HG02885 (cell line): Measurements from ENCODE around the gene GATAD2B.
A peak's percentile ranks its signal among the peaks of the same experiment; 100 is the strongest.

Source experiments
- ATAC-seq: cut with Tn5 transposase; IDR thresholded peaks from one replicate; pipeline ENCODE4 v1.9.1; 2021; ENCODE audit warnings: mild to moderate bottlenecking; ENCODE audit not compliant: unreplicated experiment, poor library complexity

Gene GATAD2B

DNA sequence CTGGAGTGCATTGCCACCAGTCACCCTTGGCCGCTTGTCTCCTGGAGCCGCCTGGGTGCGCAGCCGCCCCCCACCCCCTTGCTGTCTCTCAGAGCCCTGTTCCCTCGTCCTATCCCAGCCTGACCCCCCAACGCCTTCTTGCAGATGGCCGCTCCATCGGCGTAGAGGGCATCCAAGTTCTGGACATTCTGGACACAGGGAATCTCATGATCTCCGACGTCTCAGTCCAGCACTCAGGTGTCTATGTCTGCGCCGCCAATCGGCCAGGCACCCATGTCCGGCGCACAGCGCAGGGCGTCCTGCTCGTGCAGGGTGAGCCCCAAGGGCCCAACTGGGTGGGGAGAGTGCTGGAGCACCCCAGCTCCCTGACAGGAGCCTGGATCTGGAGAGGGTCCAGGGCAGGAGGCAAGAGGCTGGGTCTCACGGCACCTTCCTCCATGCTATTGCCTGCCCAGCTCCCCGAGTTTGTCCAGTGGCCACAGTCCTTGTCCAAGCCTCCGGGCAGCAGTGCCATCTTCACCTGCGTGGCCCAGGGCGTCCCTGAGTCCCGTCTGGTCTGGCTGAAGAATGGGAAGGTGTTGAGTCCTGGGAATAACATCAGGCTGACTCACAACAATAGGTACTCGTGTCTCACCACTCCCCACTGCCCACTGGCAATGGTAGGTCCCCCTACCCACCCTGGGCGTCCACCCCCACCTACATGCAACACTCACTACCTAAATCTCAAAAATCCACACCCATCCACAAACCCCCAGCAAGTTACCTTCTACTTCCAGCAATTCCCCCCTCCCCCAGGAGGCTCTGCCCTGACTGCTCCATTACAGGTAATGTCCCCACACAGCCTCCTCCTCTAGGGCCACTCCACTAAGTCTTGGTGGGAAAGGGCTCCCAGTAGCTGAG is 123.0 kb downstream of the GATAD2B start:
- no peak for ATAC-seq

GRCh38 chr1:153799016-153799415 is 123.8 kb downstream of the GATAD2B start:
- no peak for ATAC-seq

- ATAC-seq, result no peak
Measured at GRCh38 chr1:153798468-153798780, 124.3 kb downstream of the GATAD2B start.

DNA sequence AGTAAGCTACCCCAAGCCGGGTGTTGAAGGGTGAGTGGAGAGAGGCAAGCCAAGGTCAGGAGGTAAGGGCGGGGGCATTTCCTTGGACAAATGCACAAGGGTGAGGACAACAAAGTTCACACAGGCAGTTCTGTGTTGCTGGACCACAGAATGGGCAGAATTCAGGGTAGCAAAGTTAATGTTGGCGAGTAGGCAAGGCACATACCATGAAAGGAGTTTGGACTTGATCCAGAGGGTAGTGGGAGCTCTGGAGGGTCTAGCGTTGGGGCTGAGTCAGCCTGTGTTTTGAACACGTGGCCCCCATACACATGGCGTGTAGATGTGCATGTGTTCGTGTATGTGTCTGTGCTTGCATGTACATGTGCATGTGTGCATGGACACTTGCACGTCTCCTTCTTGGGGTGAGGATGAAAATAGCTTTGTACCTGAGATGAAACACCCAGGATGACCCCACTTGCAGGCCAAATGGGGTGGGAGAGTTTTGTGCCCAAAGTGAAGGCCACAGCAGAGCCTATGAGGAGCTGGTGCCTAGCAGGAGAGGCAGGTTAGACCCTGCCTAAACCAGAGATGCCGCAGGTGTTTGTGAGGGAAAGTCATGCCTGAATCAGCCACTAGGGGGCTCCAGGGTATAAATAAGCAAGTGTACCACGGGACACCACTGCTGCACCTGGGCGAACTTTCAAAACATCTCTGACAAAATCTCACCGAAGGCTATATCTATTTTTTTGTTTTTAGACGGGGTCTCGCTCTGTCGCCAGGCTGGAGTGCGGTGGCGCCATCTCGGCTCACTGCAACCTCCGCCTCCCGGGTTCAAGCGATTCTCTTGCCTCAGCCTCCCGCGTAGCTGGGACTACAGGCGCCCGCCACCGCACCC is 125.7 kb downstream of the GATAD2B start:
- ATAC-seq, result peak; percentile 68

DNA sequence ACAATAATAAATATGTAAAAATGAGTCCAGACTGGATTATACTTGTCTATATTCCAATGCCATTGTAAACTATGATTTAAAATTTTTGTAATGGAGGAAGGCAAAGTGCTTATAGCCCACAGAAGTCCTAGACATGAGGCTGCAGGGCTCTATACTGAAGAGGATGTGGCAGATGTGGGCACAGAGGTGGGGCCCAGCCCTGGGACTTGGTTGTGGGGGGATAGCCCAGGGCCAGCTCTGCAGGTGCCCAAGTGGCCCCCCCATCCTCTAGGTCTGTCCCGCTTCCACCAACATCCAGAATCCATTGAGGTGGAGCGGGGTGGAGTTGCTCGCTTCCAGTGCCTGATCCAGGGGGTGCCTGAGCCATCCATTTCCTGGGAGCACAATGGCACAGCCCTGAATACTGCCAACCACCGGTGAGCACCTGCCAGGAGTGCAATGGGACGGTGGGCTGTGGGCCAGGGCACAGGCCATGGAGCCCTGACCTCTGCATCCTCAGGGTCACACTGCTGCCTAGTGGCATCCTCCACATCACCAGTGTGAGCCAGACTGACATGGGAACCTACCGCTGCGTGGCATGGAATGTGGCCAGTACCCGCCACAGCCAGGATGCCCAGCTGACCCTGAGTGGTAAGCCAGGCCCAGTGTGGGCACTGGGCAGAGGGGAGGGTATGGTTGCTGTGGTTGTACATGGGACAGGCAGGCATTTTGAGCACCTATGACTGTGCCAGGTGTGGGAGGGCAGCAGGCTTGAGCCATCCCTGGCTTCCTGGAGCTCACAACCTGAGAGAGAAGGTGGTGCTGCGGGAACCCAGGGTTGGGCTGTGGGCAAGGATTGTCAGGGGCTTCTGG is 126.6 kb downstream of the GATAD2B start:
- no peak for ATAC-seq

- no peak for ATAC-seq
Measured at GRCh38 chr1:153795330-153795837, 127.4 kb downstream of the GATAD2B start.

DNA sequence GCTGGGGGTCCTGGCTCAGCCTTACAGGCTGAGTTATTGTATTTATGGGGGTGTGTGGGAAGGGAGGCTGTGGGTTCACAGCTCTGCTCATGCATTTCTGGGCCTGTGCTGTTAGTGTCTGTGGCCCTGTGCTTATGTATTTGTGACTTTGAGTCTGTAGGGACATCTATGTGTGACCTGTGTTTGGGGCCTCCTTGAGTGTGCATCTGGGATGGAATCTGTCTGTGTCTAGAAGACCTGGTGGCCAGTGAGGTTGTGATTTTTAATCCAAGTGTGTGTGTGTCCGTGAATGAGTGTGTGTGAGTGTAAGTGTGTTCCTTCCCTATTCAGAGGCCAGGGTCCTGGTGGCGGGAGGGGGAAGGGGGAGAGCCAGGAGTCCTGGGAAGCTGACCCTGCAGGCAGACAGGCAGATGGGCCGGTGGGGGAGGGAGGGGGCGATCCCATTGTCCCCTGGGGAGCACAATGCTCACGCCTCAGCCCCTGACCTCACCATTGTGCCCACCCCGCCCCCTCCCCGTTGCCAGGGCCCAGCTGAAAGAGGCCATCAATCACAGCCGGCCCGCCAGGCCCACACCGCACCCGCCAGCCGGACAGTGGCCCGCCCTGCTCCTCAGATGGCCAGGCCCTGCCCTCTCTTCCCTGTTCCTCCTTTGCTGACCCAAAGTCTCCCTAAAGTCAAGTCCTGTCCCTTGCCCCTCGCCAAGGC is 128.0 kb downstream of the GATAD2B start:
- ATAC-seq, result no peak

DNA sequence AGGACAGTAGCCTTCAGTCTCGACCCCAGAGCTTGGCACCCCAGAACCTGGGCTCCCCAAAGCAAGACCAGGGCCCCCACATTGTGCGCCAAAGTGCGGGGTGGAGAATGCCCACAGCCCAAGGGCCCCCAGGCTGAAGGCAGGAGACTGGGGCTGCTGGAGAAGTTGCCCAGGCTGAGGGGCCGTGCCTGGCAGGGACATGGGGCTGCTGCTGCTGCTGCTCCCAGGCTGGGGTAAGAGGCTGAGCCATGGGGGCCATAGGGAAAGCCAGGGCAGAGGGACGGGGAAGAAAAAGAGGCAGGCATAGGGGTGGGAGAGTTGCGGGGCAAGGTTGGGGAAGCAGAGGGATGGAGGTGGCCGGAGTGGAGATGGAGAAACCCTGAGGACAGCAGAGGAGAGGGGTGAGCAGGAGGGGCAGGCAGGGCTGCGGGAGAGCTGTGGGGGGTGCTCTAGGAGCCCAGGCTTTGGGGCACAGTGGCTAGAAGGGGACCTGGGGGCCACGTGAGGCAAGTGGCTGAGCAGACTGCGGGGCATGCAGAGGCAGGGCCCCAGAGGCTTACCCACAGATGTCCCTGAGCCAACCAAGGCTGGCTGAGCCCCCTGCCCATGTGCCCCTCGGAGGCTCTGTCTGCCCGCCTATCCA is 128.7 kb downstream of the GATAD2B start:
- no peak for ATAC-seq

DNA sequence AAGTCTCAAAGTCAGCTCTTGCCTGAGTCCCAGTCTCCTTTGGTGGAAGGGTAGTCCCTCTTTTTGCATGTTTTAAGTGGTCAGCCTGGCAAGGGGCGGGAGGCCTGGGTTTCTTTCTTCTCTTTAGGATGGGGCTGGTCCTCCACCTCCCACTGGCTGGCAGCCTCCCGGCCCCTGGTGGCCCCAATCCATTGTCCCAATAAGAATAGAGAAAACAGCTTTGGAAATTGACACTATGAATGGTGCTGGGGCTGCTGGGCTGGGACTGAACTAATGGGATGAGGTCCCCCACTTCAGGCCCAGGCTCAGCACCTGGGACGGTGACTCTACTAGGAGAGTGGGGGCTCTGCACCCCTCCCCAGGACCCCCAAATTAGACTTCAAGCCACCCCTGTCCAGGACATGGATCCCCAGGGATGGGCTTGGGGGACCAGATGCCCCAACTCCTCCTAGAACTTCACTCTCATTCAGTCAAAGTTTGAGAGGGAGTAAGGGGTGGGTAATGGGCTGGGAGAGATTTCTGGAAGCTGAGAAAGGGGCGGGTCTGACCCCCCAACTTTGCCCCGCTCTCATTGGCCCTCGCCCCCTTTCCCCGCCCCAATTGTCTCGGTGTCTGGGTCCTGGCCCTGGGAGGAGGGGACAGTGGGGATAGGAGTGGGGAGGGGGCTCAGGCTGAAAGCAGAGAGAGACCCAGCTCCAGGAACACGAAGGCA is 129.4 kb downstream of the GATAD2B start:
- ATAC-seq, result no peak

- ATAC-seq, result no peak
Measured at GRCh38 chr1:153792631-153793041, 130.1 kb downstream of the GATAD2B start.

- peak; percentile 5 for ATAC-seq
Measured at GRCh38 chr1:153791648-153792253, 131.0 kb downstream of the GATAD2B start.

GRCh38 chr1:153790966-153791647 is 131.7 kb downstream of the GATAD2B start:
- ATAC-seq, result peak; percentile 81

DNA sequence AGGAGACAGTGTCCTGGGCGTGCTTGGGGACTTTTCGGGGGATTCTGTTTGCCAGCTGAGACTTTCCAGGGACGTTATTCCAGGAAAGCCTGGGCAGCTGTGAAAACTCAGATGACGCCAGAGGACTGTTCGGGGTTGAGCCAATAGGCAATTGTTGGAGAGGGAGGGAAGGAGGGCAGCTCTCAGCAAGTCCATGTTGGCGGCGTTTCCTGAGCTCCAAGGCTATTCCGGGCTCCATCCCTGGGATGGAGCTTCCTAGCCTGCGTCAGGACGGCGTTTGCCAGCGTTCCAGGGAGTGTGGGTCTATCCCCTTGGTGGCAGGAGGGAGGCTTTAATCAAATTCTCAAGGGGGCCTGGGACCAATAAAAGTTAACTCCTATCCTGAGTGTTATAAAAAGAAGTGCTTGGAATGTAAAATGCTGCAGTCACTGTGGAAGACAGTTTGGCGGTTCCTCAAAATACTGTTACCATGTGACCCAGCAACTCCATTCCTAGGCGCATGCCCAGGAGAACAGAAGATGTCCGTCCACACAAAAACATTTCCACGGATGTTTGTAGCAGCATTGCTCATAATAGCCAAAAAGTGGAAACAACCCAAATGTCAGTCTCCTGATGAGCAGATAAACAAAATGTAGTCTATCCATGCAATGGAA is 132.3 kb downstream of the GATAD2B start:
- no peak for ATAC-seq

DNA sequence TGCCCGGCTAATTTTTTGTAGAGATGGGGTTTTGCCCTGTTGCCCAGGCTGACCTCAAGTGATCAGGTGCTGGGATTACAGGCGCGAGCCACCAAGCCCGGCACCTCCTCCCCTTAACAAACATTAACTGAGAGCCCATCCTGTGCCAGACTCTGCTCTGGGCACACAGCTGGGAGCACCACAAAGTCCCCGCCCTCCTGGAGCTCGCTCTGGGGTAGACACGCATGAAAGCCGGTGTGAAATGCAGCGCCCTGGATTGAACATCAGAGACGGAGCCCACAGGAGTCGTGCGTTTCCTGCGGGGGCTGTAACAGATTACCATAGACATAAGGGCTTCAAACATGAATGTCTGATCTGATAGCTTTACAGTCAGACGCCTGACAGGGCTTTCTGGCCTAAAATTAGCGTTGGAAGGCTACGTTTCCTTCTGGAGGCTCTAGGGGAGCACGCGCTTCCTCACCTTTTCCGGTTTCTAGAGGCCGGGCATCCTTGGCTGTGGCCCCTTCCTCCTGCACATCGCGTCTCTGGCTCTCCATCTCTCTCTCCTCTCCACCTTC is 133.2 kb downstream of the GATAD2B start:
- ATAC-seq, result no peak

DNA sequence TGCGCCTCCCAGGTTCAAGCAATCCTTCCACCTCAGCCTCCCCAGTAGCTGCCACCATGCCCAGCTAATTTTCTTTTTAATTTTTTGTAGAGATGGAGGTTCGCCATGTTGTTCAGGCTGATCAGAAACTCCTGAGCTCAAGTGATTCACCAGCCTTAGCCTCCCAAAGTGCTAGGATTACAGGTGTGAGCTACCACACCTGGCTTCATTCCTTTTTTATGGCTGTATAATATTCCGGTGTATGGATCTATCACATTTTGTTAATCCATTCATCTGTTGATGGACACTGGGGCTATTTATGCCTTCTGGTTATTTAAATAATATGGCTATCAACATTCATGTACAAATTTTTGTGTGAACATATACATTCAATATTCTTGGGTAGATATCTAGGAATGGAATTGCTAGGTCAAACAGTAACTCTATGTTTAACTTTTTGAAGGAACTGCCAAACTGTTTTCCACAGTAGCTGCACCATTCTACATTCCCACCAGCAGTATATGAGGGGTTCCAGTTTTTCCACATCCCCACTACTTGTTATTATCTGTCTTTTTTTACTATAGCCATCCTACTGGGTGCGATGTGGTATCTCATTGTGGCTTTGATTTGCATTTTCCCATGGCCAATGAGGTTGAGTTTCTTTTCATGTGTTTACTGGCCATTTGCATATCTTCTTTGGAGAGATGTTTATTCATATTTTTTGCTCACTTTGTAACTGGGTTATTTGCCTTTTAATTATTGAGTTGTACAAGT is 136.6 kb downstream of the GATAD2B start:
- no peak for ATAC-seq
